Fibroblast of upper back skin (primary cell): ENCODE results near the gene TPRN.

ENCODE experiments used
- DNase-seq: peaks from one replicate; pipeline ENCODE4 v3.0.0-alpha.2; 2013

The TPRN gene

GRCh38 chr9:137205126-137206069 lies 4.9 kb upstream of the TPRN start, which contains the start of the genes NDOR1 and TMEM203:
TSS of gene NDOR1 (plus strand) at chr9:137205700. CDS start at chr9:137205778, 78 bp downstream.
TSS of gene TMEM203 (minus strand) at chr9:137205648. CDS start at chr9:137205414, 234 bp downstream.
- peak; percentile 81 for DNase-seq

GRCh38 chr9:137204731-137205125 lies 4.2 kb upstream of the TPRN start:
- no peak for DNase-seq

GRCh38 chr9:137202966-137203365 lies 2.4 kb upstream of the TPRN start:
- DNase-seq, result no peak

- DNase-seq, result no peak
Observed at GRCh38 chr9:137201205-137201868, 796 bp upstream of the TPRN start.

- DNase-seq, result no peak
Observed at GRCh38 chr9:137199411-137200121, 975 bp downstream of the TPRN start.

- no peak for DNase-seq
Observed at GRCh38 chr9:137198902-137199283, 1.6 kb downstream of the TPRN start.

GRCh38 chr9:137198051-137198901 lies 2.3 kb downstream of the TPRN start:
- DNase-seq, result no peak

GRCh38 chr9:137195525-137196220 lies 4.9 kb downstream of the TPRN start:
- no peak for DNase-seq

GRCh38 chr9:137194909-137195308 lies 5.6 kb downstream of the TPRN start:
- no peak for DNase-seq

- DNase-seq, result no peak
Observed at GRCh38 chr9:137194388-137194787, 6.2 kb downstream of the TPRN start.

- no peak for DNase-seq
Observed at GRCh38 chr9:137193771-137194170, 6.8 kb downstream of the TPRN start.

GRCh38 chr9:137192859-137193258 lies 7.7 kb downstream of the TPRN start:
- no peak for DNase-seq

- DNase-seq, result no peak
Observed at GRCh38 chr9:137192448-137192780, 8.1 kb downstream of the TPRN start.

GRCh38 chr9:137191691-137192447 lies 8.7 kb downstream of the TPRN start:
- no peak for DNase-seq

- DNase-seq, result no peak
Observed at GRCh38 chr9:137191245-137191644, 9.3 kb downstream of the TPRN start.

GRCh38 chr9:137190315-137190856 lies 10.2 kb downstream of the TPRN start:
- no peak for DNase-seq

GRCh38 chr9:137189297-137190295 lies 10.9 kb downstream of the TPRN start:
- DNase-seq, result no peak

- peak; percentile 89 for DNase-seq
Observed at GRCh38 chr9:137188490-137189296, 11.8 kb downstream of the TPRN start, which contains the start of the genes ANAPC2 and SSNA1. TSS of gene ANAPC2 (minus strand) at chr9:137188560. CDS start at chr9:137188532, 28 bp downstream. TSS of gene SSNA1 (plus strand) at chr9:137188676. CDS start at chr9:137188727, 51 bp downstream.
